B cell (primary cell): ENCODE results near the gene PAX6. TPM values are rescaled to one million over a fixed set of nuclear protein-coding genes. Genes with fewer than 3 reads are reported as not detected.

Source experiments
- ATAC-seq: fragments of 200-7000 bp; cut with Tn5 transposase; one replicate; pipeline ENCODE4 v1.10.0; 2021; ENCODE audit warnings: low read depth, mild to moderate bottlenecking, moderate number of reproducible peaks, moderate library complexity
- CTCF ChIA-PET: fragments of 350-600 bp; sonication (Branson Sonifier 250); formaldehyde crosslinking; loops from one replicate; lab custom pipeline; 2021; ENCODE audit warnings: antibody characterized with exemption, inconsistent platforms; lab: Charles Lee
- POLR2A ChIA-PET: fragments of 350-600 bp; sonication (Branson Sonifier 250); formaldehyde crosslinking; loops from one replicate; lab custom pipeline; 2021; ENCODE audit warnings: antibody characterized with exemption; lab: Charles Lee
- DNase-seq: peaks from one replicate; pipeline ENCODE4 v3.0.0; 2013
- H2AFZ ChIP-seq: 2 replicates; pipeline ENCODE4 v1.6.1; 2012; ENCODE audit warnings: mild to moderate bottlenecking, low read depth, low read length; ENCODE audit not compliant: insufficient read depth, poor library complexity, severe bottlenecking
- H3K27ac ChIP-seq, 2 donors: 1 replicate in 1 of 2; 2 replicates in 1 of 2; pipeline ENCODE4 v1.5.1; 2012 to 2013; ENCODE audit warnings: low read length in 2 of 2, mild to moderate bottlenecking in 2 of 2, moderate library complexity in 1 of 2
- H3K27me3 ChIP-seq, 4 experiments: fragments of 200-600 bp in 1 of 4; sonication (generic) in 1 of 4; replicated peaks in 1 of 4; 1 replicate in 2 of 4; 2 replicates in 2 of 4; pipeline versions ENCODE4 v1.6.1 to v1.7.0; 2013 to 2016; ENCODE audit warnings: low read length in 3 of 4, mild to moderate bottlenecking in 2 of 4, mixed read lengths in 1 of 4, moderate library complexity in 1 of 4; ENCODE audit not compliant: insufficient read depth in 4 of 4, control insufficient read depth in 3 of 4; ENCODE audit errors: control extremely low read depth in 1 of 4
- H3K36me3 ChIP-seq, 2 experiments: replicated peaks in 1 of 2; 1 replicate in 1 of 2; 2 replicates in 1 of 2; pipeline versions ENCODE4 v1.6.1 to v1.7.1; 2013; ENCODE audit warnings: low read length in 1 of 2; ENCODE audit not compliant: insufficient read depth in 2 of 2, control insufficient read depth in 1 of 2; ENCODE audit errors: control extremely low read depth in 1 of 2, extremely low read depth in 1 of 2
- H3K4me1 ChIP-seq, 2 donors: fragments of 200-600 bp in 1 of 2; sonication (generic) in 1 of 2; 1 replicate in 1 of 2; 2 replicates in 1 of 2; pipeline versions ENCODE4 v1.5.1 to v1.6.1; 2013 to 2017; ENCODE audit warnings: low read length in 2 of 2; ENCODE audit not compliant: control insufficient read depth in 2 of 2, insufficient read depth in 2 of 2
- H3K4me2 ChIP-seq: replicated peaks from 2 replicates; pipeline ENCODE3; 2012; ENCODE audit warnings: mild to moderate bottlenecking, low read depth, low read length; ENCODE audit not compliant: poor library complexity, severe bottlenecking
- H3K4me3 ChIP-seq, 5 experiments: fragments of 200-600 bp in 1 of 5; sonication (generic) in 1 of 5; 1 replicate in 3 of 5; 2 replicates in 2 of 5; pipeline versions ENCODE4 v1.5.1 to v1.7.0; 2011 to 2016; ENCODE audit warnings: low read length in 4 of 5, mild to moderate bottlenecking in 4 of 5, low read depth in 2 of 5, control low read depth in 1 of 5, moderate library complexity in 1 of 5; ENCODE audit not compliant: insufficient read depth in 1 of 5; ENCODE audit errors: control extremely low read depth in 1 of 5, extremely low read depth in 1 of 5
- H3K79me2 ChIP-seq: fragments of 200-600 bp; sonication (generic); one replicate; pipeline ENCODE4 v1.6.0; 2016; ENCODE audit warnings: low read length; ENCODE audit not compliant: control insufficient read depth, insufficient read depth
- H3K9ac ChIP-seq: fragments of 200-600 bp; sonication (generic); 2 replicates; pipeline ENCODE4 v1.6.1; 2017; ENCODE audit warnings: mild to moderate bottlenecking, low read length, moderate library complexity
- H3K9me3 ChIP-seq, 3 donors: one replicate each; pipeline versions ENCODE4 v1.6.1 to v1.7.1; 2013; ENCODE audit warnings: low read length in 2 of 3; ENCODE audit not compliant: control insufficient read depth in 2 of 3, insufficient read depth in 1 of 3; ENCODE audit errors: control extremely low read depth in 1 of 3
- H4K20me1 ChIP-seq: 2 replicates; pipeline ENCODE4 v1.6.0; 2012; ENCODE audit warnings: mild to moderate bottlenecking, low read length; ENCODE audit not compliant: insufficient read depth, control insufficient read depth, poor library complexity, severe bottlenecking
- H3K27ac Mint-ChIP-seq: one replicate; pipeline ENCODE4 v1.8.0; 2021; ENCODE audit warnings: mixed read lengths
- H3K27me3 Mint-ChIP-seq: one replicate; pipeline ENCODE4 v1.8.0; 2021; ENCODE audit warnings: mixed read lengths
- H3K4me1 Mint-ChIP-seq: one replicate; pipeline ENCODE4 v1.8.0; 2021; ENCODE audit warnings: mixed read lengths
- H3K4me3 Mint-ChIP-seq: one replicate; pipeline ENCODE4 v1.8.0; 2021; ENCODE audit warnings: mixed read lengths
- H3K9me3 Mint-ChIP-seq: one replicate; pipeline ENCODE4 v1.8.0; 2022; ENCODE audit warnings: mixed read lengths; ENCODE audit not compliant: insufficient read depth
- CTCF ChIP-seq: fragments of 200-600 bp; IDR thresholded peaks from one replicate; pipeline ENCODE4 v1.8.0; 2022; ENCODE audit warnings: antibody characterized with exemption, mild to moderate bottlenecking
- EZH2 ChIP-seq: IDR thresholded peaks from 2 replicates; pipeline ENCODE4 v1.6.1; 2012; ENCODE audit warnings: borderline replicate concordance, low read depth, mild to moderate bottlenecking, moderate library complexity, low read length; ENCODE audit not compliant: insufficient read depth, poor library complexity, severe bottlenecking
- WGBS: methylation state at CpG from one replicate; pipeline ENCODE4 v1.1.5; 2013; ENCODE audit warnings: missing lambda C conversion rate; ENCODE audit not compliant: insufficient coverage; 5-methylcytosine and 5-hydroxymethylcytosine counted together
- intact Hi-C: fragments of 100-400 bp; cut with micrococcal nuclease; formaldehyde crosslinking; loops from one replicate; pipeline ENCODE4 v1.10.0; 2022
- polyA plus RNA-seq: library from polyadenylated mRNA; depleted of rRNA; stranded (reverse); fragments of >200 nt; gene quantifications from 2 replicates; pipeline ENCODE4 v1.2.3, GENCODE V29; 2012
- total RNA-seq, 2 donors: library from RNA; stranded (reverse); fragments of 120-200 nt in 1 of 2; gene quantifications; 1 replicate in 1 of 2; 2 replicates in 1 of 2; pipeline versions ENCODE4 v1.2.3 to v1.2.4, GENCODE V29; 2013 to 2022

The PAX6 gene
- total and polyA plus RNA-seq, 2 donors (not counting 1 experiment from before 2014, with no cell fraction given) = not detected

DNA sequence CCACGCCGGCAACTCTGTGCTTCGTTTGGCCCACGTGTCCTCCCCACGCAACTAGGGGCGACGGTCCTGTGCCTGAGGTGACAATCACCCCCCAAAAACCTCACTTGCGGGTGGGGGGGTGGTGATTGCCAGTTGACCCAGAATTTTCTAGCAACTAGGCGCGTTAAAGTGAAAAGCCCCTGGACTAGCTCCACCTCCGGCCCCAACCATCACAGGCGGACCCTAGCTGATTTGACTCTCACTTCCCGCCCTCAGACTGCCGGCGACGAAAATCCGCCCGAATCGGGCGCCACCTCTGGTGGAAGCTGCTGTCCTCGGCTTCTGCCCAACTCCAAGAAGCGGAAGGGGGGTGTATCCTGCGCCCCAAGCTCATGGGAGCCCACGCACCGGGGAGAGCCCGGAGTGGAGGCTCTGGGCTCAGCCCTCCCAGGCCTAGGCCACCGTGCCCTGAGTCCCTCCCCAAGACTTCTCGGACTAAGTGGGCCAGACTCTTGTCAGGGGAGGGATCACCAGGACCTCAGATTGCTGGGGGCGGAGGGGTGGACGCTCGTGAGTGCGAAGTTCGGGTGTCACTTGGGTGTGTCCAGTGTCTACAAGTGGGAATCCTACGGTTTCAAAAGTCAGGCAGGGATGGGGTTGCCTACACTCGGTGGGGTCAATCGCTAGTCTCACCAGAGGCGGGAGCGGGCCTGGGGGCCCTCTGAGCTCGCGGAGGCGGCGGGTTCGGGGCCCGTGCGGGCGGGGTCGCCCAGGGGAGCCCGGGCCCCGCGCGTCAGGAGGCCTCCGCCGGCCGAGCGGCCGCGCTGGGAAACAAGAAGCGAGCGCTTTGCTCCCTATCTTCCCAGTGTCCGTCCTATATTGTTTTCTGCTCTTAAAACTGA, 12.3 kb downstream of the PAX6 start:
- H3K4me2 ChIP-seq = peak overlapping the region; percentile 22
- ATAC-seq (no peak), DNase-seq (peak; percentile 44)
- H3K27me3 ChIP-seq = peaks cover 0 to 74% (median 64%) of the 10 kb centered on the region in 4 experiments
- no peak overlapping the region for H3K4me3 ChIP-seq
- H2AFZ ChIP-seq = peak overlapping the region; percentile 42
- no peaks in the 10 kb centered on the region for H3K79me2 ChIP-seq
- CTCF ChIA-PET = no interaction called here
- intact Hi-C loops = loop anchor here (2.0 kb wide), 1 partner anchor 22 kb away; no protein-coding TSS in a partner anchor
- no peaks in the 10 kb centered on the region for H4K20me1 ChIP-seq
- H3K9me3 ChIP-seq = peaks cover 0 to 60% (median 14%) of the 10 kb centered on the region in 3 donors
- POLR2A ChIA-PET = no interaction called here
- Mint-ChIP-seq H3K4me1 (peaks cover 17% of the 10 kb centered on the region), H3K4me3 (peak overlapping the region; percentile 34), H3K27ac (no peak overlapping the region), H3K9me3 (no peaks in the 10 kb centered on the region), H3K27me3 (peaks cover 73% of the 10 kb centered on the region)
- no peak overlapping the region for H3K9ac ChIP-seq
- WGBS = 6% methylated on average over 54 of the region's 60 CpGs
- TF ChIP-seq CTCF = no peak
- TF ChIP-seq EZH2 = peak; percentile 74
- no peak overlapping the region for H3K27ac ChIP-seq
- H3K36me3 ChIP-seq = no peaks in the 10 kb centered on the region
- peaks cover 9 to 19% of the 10 kb centered on the region in 2 donors for H3K4me1 ChIP-seq

GRCh38 chr11:31798057-31798553, 13.0 kb downstream of the PAX6 start:
- DNase-seq (no peak), ATAC-seq (no peak)
- Histone ChIP-seq H3K4me2 (peak overlapping the region; percentile 22), H3K27ac (no peak overlapping the region), H3K4me1 (peaks cover 9 to 12% of the 10 kb centered on the region in 2 donors), H3K4me3 (no peak overlapping the region), H3K36me3 (no peaks in the 10 kb centered on the region), H3K9ac (no peak overlapping the region), H3K79me2 (no peaks in the 10 kb centered on the region), H2AFZ (peak overlapping the region; percentile 42), H4K20me1 (no peaks in the 10 kb centered on the region), H3K27me3 (peaks cover 0 to 74% (median 57%) of the 10 kb centered on the region in 4 experiments), H3K9me3 (peaks cover 0 to 53% (median 9%) of the 10 kb centered on the region in 3 donors)
- ChIA-PET POLR2A (no interaction called here), CTCF (no interaction called here)
- Mint-ChIP-seq H3K9me3 (no peaks in the 10 kb centered on the region), H3K4me1 (peaks cover 17% of the 10 kb centered on the region), H3K27me3 (peaks cover 72% of the 10 kb centered on the region), H3K4me3 (peak overlapping the region; percentile 45), H3K27ac (no peak overlapping the region)
- no peak for TF ChIP-seq EZH2
- no peak for TF ChIP-seq CTCF
- intact Hi-C loops = loop anchor here (2.0 kb wide), 1 partner anchor 23 kb away; no protein-coding TSS in a partner anchor
- 15% methylated on average over 16 of the region's 21 CpGs for WGBS
